Naive thymus-derived CD4-positive, alpha-beta T cell (primary cell): ENCODE measurements around the gene PRND. TPM values are rescaled to one million over a fixed set of nuclear protein-coding genes. Genes with fewer than 3 reads are reported as not detected.

Source experiments
- ATAC-seq: fragments of 150-1000 bp; cut with Tn5 transposase; 2 replicates; pipeline ENCODE4 v1.10.0; 2021; ENCODE audit warnings: mild to moderate bottlenecking, moderate library complexity
- CTCF ChIA-PET: fragments of 350-600 bp; sonication (Branson Sonifier 250); formaldehyde crosslinking; loops from one replicate; lab custom pipeline; 2021; ENCODE audit warnings: antibody characterized with exemption; lab: Charles Lee
- POLR2A ChIA-PET: fragments of 350-600 bp; sonication (Branson Sonifier 250); formaldehyde crosslinking; loops from one replicate; lab custom pipeline; 2021; ENCODE audit warnings: antibody characterized with exemption, inconsistent platforms; lab: Charles Lee
- DNase-seq, 9 donors: peaks; one replicate each; pipeline versions ENCODE4 v3.0.0 to v3.0.0-alpha.2; 2020 to 2022; ENCODE audit warnings: mixed read lengths in 1 of 9
- H3K27ac ChIP-seq: one replicate; pipeline ENCODE4 v1.7.0; 2013; ENCODE audit warnings: mild to moderate bottlenecking, low read depth, low read length, moderate library complexity
- H3K27me3 ChIP-seq, 2 donors: one replicate each; pipeline ENCODE4 v1.7.0; 2013; ENCODE audit warnings: low read length in 2 of 2, mild to moderate bottlenecking in 2 of 2, moderate library complexity in 2 of 2; ENCODE audit not compliant: control insufficient read depth in 2 of 2, insufficient read depth in 2 of 2
- H3K36me3 ChIP-seq, 3 experiments: 1 replicate in 2 of 3; 2 replicates in 1 of 3; pipeline ENCODE4 v1.7.0; 2013; ENCODE audit warnings: low read length in 3 of 3, mild to moderate bottlenecking in 3 of 3, moderate library complexity in 1 of 3; ENCODE audit not compliant: insufficient read depth in 3 of 3, control insufficient read depth in 2 of 3
- H3K4me1 ChIP-seq, 2 donors: one replicate each; pipeline ENCODE4 v1.7.0; 2013; ENCODE audit warnings: low read length in 2 of 2, mild to moderate bottlenecking in 2 of 2, moderate library complexity in 1 of 2; ENCODE audit not compliant: control insufficient read depth in 2 of 2, insufficient read depth in 2 of 2
- H3K4me3 ChIP-seq: 2 replicates; pipeline ENCODE4 v1.7.0; 2013; ENCODE audit warnings: mild to moderate bottlenecking, low read length
- H3K9me3 ChIP-seq, 3 experiments: 1 replicate in 2 of 3; 2 replicates in 1 of 3; pipeline ENCODE4 v1.7.0; 2013; ENCODE audit warnings: low read length in 3 of 3; ENCODE audit not compliant: control insufficient read depth in 2 of 3
- H3K27ac Mint-ChIP-seq, 9 donors: one replicate each; pipeline ENCODE4 v1.8.0; 2020 to 2022; ENCODE audit warnings: mixed read lengths in 9 of 9, mild to moderate bottlenecking in 8 of 9, moderate library complexity in 5 of 9, inconsistent platforms in 2 of 9
- H3K27me3 Mint-ChIP-seq, 5 donors: one replicate each; pipeline ENCODE4 v1.8.0; 2021 to 2022; ENCODE audit warnings: mixed read lengths in 5 of 5, mild to moderate bottlenecking in 1 of 5
- H3K36me3 Mint-ChIP-seq, 5 donors: one replicate each; pipeline ENCODE4 v1.8.0; 2020 to 2022; ENCODE audit warnings: mixed read lengths in 5 of 5, mild to moderate bottlenecking in 3 of 5, inconsistent platforms in 1 of 5
- H3K4me1 Mint-ChIP-seq, 7 donors: one replicate each; pipeline ENCODE4 v1.8.0; 2020 to 2022; ENCODE audit warnings: mixed read lengths in 7 of 7, mild to moderate bottlenecking in 3 of 7, inconsistent platforms in 1 of 7
- H3K4me3 Mint-ChIP-seq, 10 donors: one replicate each; pipeline ENCODE4 v1.8.0; 2020 to 2022; ENCODE audit warnings: mild to moderate bottlenecking in 10 of 10, mixed read lengths in 10 of 10, moderate library complexity in 6 of 10, inconsistent platforms in 2 of 10
- H3K9me3 Mint-ChIP-seq, 11 donors: one replicate each; pipeline ENCODE4 v1.8.0; 2020 to 2022; ENCODE audit warnings: mixed read lengths in 11 of 11, mild to moderate bottlenecking in 4 of 11, inconsistent platforms in 1 of 11, moderate library complexity in 1 of 11
- intact Hi-C, 2 donors: fragments of 100-400 bp; cut with micrococcal nuclease; formaldehyde crosslinking; loops; one replicate each; pipeline ENCODE4 v1.15.1; 2023
- polyA plus RNA-seq, 2 donors: library from polyadenylated mRNA; unstranded; fragments of 300-500 nt; fragmentation: Illumina TruSeq; gene quantifications; one replicate each; pipeline ENCODE4 v1.2.3, GENCODE V29; 2021
- total RNA-seq, 6 experiments: library from RNA in 5 of 6; stranded (reverse) in 5 of 6; gene quantifications; 1 replicate in 5 of 6; 2 replicates in 1 of 6; pipeline ENCODE4 v1.2.3 and lab custom pipeline; 2021 to 2026

The PRND gene, protein sequence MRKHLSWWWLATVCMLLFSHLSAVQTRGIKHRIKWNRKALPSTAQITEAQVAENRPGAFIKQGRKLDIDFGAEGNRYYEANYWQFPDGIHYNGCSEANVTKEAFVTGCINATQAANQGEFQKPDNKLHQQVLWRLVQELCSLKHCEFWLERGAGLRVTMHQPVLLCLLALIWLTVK
- total RNA-seq (under 1 TPM in 1 of 5 experiments, not detected in 4; 0.12 TPM), polyA plus RNA-seq (under 1 TPM in 1 of 2 donors, not detected in 1; 0.05 TPM), total RNA-seq (lab: John Stamatoyannopoulos, UW) (not detected)

DNA sequence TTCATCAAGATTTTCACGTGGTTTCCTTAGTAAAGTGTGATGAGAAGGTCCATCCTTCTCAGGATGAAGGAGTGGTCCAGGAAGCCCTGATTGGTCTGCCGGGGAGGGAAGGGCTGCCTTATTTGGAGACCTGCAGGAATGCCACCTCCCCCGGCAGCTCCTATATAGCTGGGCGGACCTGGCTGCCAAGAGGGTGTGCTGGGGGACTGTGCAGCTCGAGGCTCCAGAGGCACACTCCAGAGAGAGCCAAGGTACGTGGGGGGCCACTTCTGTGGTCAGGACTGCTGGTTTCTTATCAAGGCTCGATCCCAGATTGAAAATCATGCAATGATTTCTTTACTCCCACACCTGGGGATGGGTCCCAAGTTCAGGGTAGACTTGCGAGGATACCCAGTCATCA is at the start of gene PRND:
PRND (plus strand) TSS at position 191 of the 400 bp plus-strand sequence. CDS start 2,643 bp downstream, outside the sequence.
- intact Hi-C loops, result loop anchor here in 1 of 2 donors (2.0 kb wide), 1 partner anchor 55 kb away; no protein-coding TSS in a partner anchor
- H3K4me3 Mint-ChIP-seq, result peak within 1 kb of the TSS in 3 of 10 donors; percentile 4 to 55 (median 41)
- peak within 1 kb of the TSS in 7 of 9 donors; percentile 23 to 87 (median 71) for H3K27ac Mint-ChIP-seq
- Histone ChIP-seq H3K27me3 (no peaks in the 10 kb centered on the region), H3K4me1 (peaks cover 0 to 7% of the 10 kb centered on the region in 2 donors), H3K4me3 (no peak within 1 kb of the TSS), H3K27ac (no peak within 1 kb of the TSS), H3K36me3 (no peaks in the 10 kb centered on the region), H3K9me3 (no peaks in the 10 kb centered on the region)
- ChIA-PET CTCF (interaction anchor here (0.6 to 5.9 kb wide), 6 partner anchors 13 to 467 kb away, joined by 3 to 35 read pairs (median 4); no protein-coding TSS in a partner anchor), POLR2A (no interaction called here)
- ATAC-seq (no peak), DNase-seq (no peak)
- peaks cover 0 to 6% (median 0%) of the 10 kb centered on the region in 5 donors for H3K27me3 Mint-ChIP-seq
- H3K36me3 Mint-ChIP-seq, result no peaks in the 10 kb centered on the region
- H3K4me1 Mint-ChIP-seq, result peaks cover 3 to 22% (median 16%) of the 10 kb centered on the region in 7 donors
- H3K9me3 Mint-ChIP-seq, result no peaks in the 10 kb centered on the region

DNA sequence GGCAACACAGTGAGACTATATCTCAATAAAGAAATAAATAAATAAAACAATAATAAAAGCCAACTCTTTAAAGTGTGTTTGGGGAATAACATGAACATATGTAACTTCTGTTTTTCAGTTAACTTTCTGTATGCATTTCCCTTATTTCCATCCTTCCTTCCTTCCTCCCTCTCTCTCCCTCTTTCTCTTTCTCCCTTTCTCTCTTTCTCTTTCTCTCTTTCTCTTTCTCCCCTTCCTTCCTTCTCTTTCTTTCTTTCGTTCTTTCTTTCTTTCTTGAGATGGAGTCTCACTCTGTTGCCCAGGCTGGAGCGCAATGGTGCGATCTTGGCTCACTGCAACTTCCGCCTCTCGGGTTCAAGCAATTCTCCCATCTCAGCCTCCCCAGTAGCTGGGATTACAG is 48.8 kb upstream of the PRND start:
- H3K4me3 Mint-ChIP-seq, result peak overlapping the region in 1 of 10 donors; percentile 57
- H3K4me1 Mint-ChIP-seq, result peaks cover 0 to 11% (median 0%) of the 10 kb centered on the region in 7 donors

DNA sequence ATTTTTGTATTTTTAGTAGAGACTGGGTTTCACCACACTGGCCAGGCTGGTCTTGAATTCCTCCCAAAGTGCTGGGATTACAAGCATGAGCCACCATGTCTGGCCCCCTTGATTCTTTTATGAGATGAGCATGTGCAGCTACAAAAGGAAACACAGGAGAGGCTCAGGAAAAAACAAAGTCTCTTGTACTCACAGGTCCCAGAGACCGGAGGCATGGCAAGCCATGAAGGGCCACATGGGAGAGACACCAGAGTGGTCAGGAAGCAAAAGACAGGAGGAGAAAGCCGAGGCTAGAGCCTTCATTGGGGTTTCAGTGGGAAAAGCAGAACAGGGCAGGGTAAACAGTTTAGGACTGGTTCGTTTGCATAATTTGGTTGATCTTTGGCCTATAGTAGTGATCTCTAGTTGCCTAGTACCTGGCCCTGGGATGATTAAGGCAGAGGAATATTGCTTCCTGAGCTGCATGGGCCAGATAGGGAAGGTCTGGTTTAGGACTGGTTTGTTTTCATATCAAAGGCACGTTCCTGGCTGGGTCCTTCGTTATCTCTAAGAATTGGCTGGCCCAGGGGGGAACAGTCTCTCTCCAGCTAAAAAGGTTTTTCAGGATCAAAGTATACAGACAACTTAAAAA is 48.2 kb upstream of the PRND start:
- Mint-ChIP-seq H3K36me3 (no peaks in the 10 kb centered on the region), H3K4me1 (peaks cover 0 to 13% (median 0%) of the 10 kb centered on the region in 7 donors), H3K27me3 (peaks cover 0 to 40% (median 6%) of the 10 kb centered on the region in 5 donors), H3K27ac (no peak overlapping the region), H3K4me3 (no peak overlapping the region), H3K9me3 (peaks cover 0 to 1% (median 0%) of the 10 kb centered on the region in 11 donors)
- Histone ChIP-seq H3K4me1 (no peaks in the 10 kb centered on the region), H3K27me3 (no peaks in the 10 kb centered on the region), H3K9me3 (no peaks in the 10 kb centered on the region), H3K4me3 (no peak overlapping the region), H3K27ac (no peak overlapping the region), H3K36me3 (no peaks in the 10 kb centered on the region)
- DNase-seq, result no peak
- POLR2A ChIA-PET, result no interaction called here
- no peak for ATAC-seq
- intact Hi-C loops, result no loop called here
- CTCF ChIA-PET, result no interaction called here

More for the DNA sequence above, 48.8 kb upstream of the PRND start:
- Histone ChIP-seq H3K27me3 (no peaks in the 10 kb centered on the region), H3K4me3 (no peak overlapping the region), H3K4me1 (no peaks in the 10 kb centered on the region), H3K27ac (no peak overlapping the region), H3K36me3 (no peaks in the 10 kb centered on the region), H3K9me3 (no peaks in the 10 kb centered on the region)
- ChIA-PET POLR2A (no interaction called here), CTCF (no interaction called here)
- ATAC-seq (no peak), DNase-seq (no peak)
- H3K27me3 Mint-ChIP-seq, result peaks cover 0 to 34% (median 6%) of the 10 kb centered on the region in 5 donors
- H3K9me3 Mint-ChIP-seq, result peaks cover 0 to 1% (median 0%) of the 10 kb centered on the region in 11 donors
- intact Hi-C loops, result no loop called here
- H3K36me3 Mint-ChIP-seq, result no peaks in the 10 kb centered on the region
- H3K27ac Mint-ChIP-seq, result peak overlapping the region in 1 of 9 donors; percentile 19

DNA sequence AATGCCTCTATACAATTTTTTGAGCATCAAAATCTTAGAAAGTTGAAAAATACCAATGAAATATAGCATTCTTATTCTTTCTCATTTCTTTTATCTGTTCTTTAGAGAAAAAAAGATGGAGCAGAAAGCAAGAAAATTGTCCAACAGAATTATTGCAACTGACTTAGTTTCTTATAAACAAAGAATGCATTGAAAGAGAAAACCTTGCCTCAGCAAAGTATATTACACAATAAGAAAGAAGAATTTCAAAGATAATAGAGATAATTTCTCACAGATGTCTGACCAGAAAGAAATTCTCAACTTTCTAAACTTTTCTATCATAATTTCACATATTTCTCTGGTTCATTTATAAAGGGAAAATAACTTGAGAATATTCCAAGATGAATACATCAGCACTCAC is 47.0 kb upstream of the PRND start:
- no peaks in the 10 kb centered on the region for H3K27me3 ChIP-seq
- ChIA-PET POLR2A (no interaction called here), CTCF (no interaction called here)
- ATAC-seq (no peak), DNase-seq (no peak)
- Mint-ChIP-seq H3K4me3 (no peak overlapping the region), H3K4me1 (peaks cover 0 to 13% (median 0%) of the 10 kb centered on the region in 7 donors), H3K27ac (no peak overlapping the region), H3K36me3 (no peaks in the 10 kb centered on the region), H3K9me3 (peaks cover 0 to 1% (median 0%) of the 10 kb centered on the region in 11 donors), H3K27me3 (peaks cover 0 to 43% (median 6%) of the 10 kb centered on the region in 5 donors)
- H3K36me3 ChIP-seq, result no peaks in the 10 kb centered on the region
- H3K4me1 ChIP-seq, result no peaks in the 10 kb centered on the region
- no peaks in the 10 kb centered on the region for H3K9me3 ChIP-seq
- no peak overlapping the region for H3K27ac ChIP-seq
- intact Hi-C loops, result no loop called here
- H3K4me3 ChIP-seq, result no peak overlapping the region

DNA sequence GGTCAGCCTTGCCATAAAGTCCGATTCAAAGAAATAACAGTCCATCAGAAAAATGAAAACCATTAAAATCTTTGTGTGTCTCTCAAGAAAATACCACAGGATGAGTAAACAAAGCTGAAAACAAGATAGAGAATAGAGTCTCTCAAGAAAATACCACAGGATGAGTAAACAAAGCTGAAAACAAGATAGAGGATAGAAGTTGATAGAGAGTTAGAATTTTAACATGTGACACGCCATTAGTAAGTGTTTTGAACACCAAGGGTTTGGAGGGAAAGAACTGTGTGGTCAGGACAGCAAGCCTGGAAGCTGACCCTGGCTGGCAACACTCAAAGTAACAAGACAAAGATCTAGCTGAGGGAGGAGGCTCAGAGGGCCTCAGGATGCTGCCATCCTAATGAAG is 43.9 kb upstream of the PRND start:
- intact Hi-C loops, result no loop called here
- H3K27ac Mint-ChIP-seq, result peak overlapping the region in 1 of 9 donors; percentile 61
- no peaks in the 10 kb centered on the region for H3K4me1 ChIP-seq
- ChIA-PET CTCF (interaction anchor here (1.0 kb wide), 1 partner anchor 65 kb away, joined by 3 read pairs; no protein-coding TSS in a partner anchor), POLR2A (no interaction called here)
- DNase-seq (no peak), ATAC-seq (no peak)
- H3K4me3 ChIP-seq, result no peak overlapping the region
- H3K4me3 Mint-ChIP-seq, result no peak overlapping the region
- peaks cover 0 to 9% (median 0%) of the 10 kb centered on the region in 7 donors for H3K4me1 Mint-ChIP-seq
- no peak overlapping the region for H3K27ac ChIP-seq
- H3K36me3 ChIP-seq, result no peaks in the 10 kb centered on the region
- H3K27me3 Mint-ChIP-seq, result peaks cover 0 to 59% (median 3%) of the 10 kb centered on the region in 5 donors
- H3K9me3 Mint-ChIP-seq, result no peaks in the 10 kb centered on the region
- no peaks in the 10 kb centered on the region for H3K36me3 Mint-ChIP-seq
- H3K9me3 ChIP-seq, result no peaks in the 10 kb centered on the region
- no peaks in the 10 kb centered on the region for H3K27me3 ChIP-seq

DNA sequence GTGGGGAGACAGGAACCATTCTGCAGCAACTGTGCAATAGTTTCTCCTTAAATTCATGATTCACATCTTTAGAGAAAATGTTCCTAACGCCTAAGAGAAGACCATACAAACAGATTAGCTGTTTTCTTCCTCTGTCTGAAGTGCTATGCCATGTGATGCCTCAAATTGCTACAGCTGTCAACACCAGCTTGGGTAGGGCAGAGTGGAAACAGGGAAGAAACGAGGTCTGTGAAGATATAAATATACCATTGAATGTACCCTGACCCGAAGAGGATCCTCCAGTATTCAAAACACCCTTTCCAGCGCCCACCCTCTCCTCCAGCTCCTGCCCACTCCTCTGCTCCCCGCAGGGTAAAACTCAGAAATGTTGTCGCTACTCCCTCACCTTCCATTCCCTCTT is 40.3 kb upstream of the PRND start:
- POLR2A ChIA-PET, result no interaction called here
- Mint-ChIP-seq H3K4me1 (peaks cover 22 to 39% (median 29%) of the 10 kb centered on the region in 7 donors), H3K9me3 (no peaks in the 10 kb centered on the region), H3K36me3 (no peaks in the 10 kb centered on the region), H3K27me3 (peaks cover 0 to 35% (median 0%) of the 10 kb centered on the region in 5 donors), H3K4me3 (peak overlapping the region in 1 of 10 donors; percentile 9), H3K27ac (no peak overlapping the region)
- peaks cover 22 to 26% of the 10 kb centered on the region in 2 donors for H3K4me1 ChIP-seq
- ATAC-seq, result no peak
- DNase-seq, result no peak
- intact Hi-C loops, result loop anchor here (2.0 to 5.0 kb wide), 2 partner anchors 15 to 321 kb away; partner anchors contain the start of gene SLC23A2 (in 1 of the 2)
- no peaks in the 10 kb centered on the region for H3K36me3 ChIP-seq
- no peak overlapping the region for H3K27ac ChIP-seq
- no peaks in the 10 kb centered on the region for H3K9me3 ChIP-seq
- H3K27me3 ChIP-seq, result no peaks in the 10 kb centered on the region
- CTCF ChIA-PET, result no interaction called here
- H3K4me3 ChIP-seq, result no peak overlapping the region
